Muscle layer of duodenum (tissue), 2 donors: Measurements from ENCODE around the gene GDI1.

Source experiments
- H3K27ac ChIP-seq: one replicate; pipeline ENCODE4 v1.7.0; 2013; ENCODE audit warnings: mild to moderate bottlenecking, low read length
- H3K27me3 ChIP-seq: one replicate; pipeline ENCODE4 v1.7.0; 2013; ENCODE audit warnings: low read depth, mild to moderate bottlenecking, control low read depth, low read length
- H3K36me3 ChIP-seq, 2 donors: one replicate each; pipeline ENCODE4 v1.7.0; 2013; ENCODE audit warnings: low read length in 2 of 2, control low read depth in 1 of 2, mild to moderate bottlenecking in 1 of 2; ENCODE audit not compliant: insufficient read depth in 2 of 2, control insufficient read depth in 1 of 2
- H3K4me1 ChIP-seq, 2 donors: one replicate each; pipeline ENCODE4 v1.7.0; 2013; ENCODE audit warnings: low read length in 2 of 2, mild to moderate bottlenecking in 2 of 2, control low read depth in 1 of 2, moderate library complexity in 1 of 2; ENCODE audit not compliant: insufficient read depth in 2 of 2, control insufficient read depth in 1 of 2
- H3K4me3 ChIP-seq, 2 donors: one replicate each; pipeline ENCODE4 v1.7.0; 2013; ENCODE audit warnings: low read length in 2 of 2, low read depth in 1 of 2, mild to moderate bottlenecking in 1 of 2
- H3K9me3 ChIP-seq, 2 donors: one replicate each; pipeline ENCODE4 v1.7.0; 2013; ENCODE audit warnings: low read length in 2 of 2, control low read depth in 1 of 2, mild to moderate bottlenecking in 1 of 2; ENCODE audit not compliant: control insufficient read depth in 1 of 2
- donor health status: healthy.

GDI1 gene

DNA sequence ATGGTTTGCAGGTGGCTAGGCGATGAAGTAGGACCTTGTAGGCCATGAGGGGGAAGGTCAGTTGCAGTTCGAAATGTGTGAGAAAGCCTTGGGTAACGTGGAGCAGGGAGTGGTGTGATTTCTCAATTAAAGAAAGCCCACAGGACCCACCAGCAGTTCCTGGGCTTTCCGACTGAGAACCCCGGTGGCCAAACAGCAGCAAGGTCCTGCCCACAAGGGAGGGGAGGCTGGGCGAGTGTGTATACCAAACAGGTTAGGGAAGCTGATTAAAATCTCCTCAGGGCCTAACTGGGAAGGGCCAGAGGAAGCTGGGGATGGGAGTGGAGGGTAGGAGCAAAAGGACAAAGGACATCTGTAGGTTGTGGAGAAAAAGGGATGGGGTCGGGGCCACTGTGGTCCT lies 6.0 kb upstream of the GDI1 start:
- no peaks in the 10 kb centered on the region for H3K9me3 ChIP-seq
- H3K27me3 ChIP-seq, result no peaks in the 10 kb centered on the region
- H3K36me3 ChIP-seq, result peaks cover 8 to 23% of the 10 kb centered on the region in 2 donors
- no peak overlapping the region for H3K4me3 ChIP-seq
- H3K27ac ChIP-seq, result peak overlapping the region; percentile 16
- H3K4me1 ChIP-seq, result peaks cover 0 to 24% of the 10 kb centered on the region in 2 donors

- H3K27ac ChIP-seq, result peak overlapping the region; percentile 16
- H3K9me3 ChIP-seq, result no peaks in the 10 kb centered on the region
- H3K36me3 ChIP-seq, result peaks cover 8 to 23% of the 10 kb centered on the region in 2 donors
- H3K4me1 ChIP-seq, result peaks cover 0 to 28% of the 10 kb centered on the region in 2 donors
- no peak overlapping the region for H3K4me3 ChIP-seq
- H3K27me3 ChIP-seq, result no peaks in the 10 kb centered on the region
These were observed 5.6 kb upstream of the GDI1 start for GRCh38 chrX:154431341-154431740.

DNA sequence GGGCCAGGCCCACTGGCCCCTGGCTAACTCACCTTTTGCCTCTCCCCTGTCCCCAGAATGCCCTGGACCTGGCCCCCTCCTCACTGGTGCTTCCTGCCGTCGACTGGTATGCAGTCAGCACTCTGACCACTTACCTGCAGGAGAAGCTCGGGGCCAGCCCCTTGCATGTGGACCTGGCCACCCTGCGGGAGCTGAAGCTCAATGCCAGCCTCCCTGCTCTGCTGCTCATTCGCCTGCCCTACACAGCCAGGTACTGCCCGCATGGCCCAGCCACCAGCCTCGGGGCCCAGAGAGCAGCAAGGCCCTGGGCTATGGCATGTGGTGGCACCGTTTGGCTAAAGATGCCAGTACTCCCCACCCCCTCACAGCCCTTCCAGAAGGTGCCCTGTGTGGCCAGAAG lies 4.7 kb upstream of the GDI1 start:
- Histone ChIP-seq H3K4me1 (peaks cover 0 to 24% of the 10 kb centered on the region in 2 donors), H3K27ac (no peak overlapping the region), H3K9me3 (no peaks in the 10 kb centered on the region), H3K36me3 (peaks cover 8 to 23% of the 10 kb centered on the region in 2 donors), H3K4me3 (no peak overlapping the region), H3K27me3 (no peaks in the 10 kb centered on the region)

- Histone ChIP-seq H3K9me3 (no peaks in the 10 kb centered on the region), H3K4me1 (peaks cover 2 to 27% of the 10 kb centered on the region in 2 donors), H3K4me3 (no peak overlapping the region), H3K27me3 (no peaks in the 10 kb centered on the region), H3K27ac (no peak overlapping the region), H3K36me3 (peaks cover 8 to 23% of the 10 kb centered on the region in 2 donors)
These were observed 3.3 kb upstream of the GDI1 start for GRCh38 chrX:154433605-154434004.

GRCh38 chrX:154434394-154435168 lies 2.4 kb upstream of the GDI1 start:
- no peaks in the 10 kb centered on the region for H3K9me3 ChIP-seq
- H3K27me3 ChIP-seq, result no peaks in the 10 kb centered on the region
- H3K4me1 ChIP-seq, result peaks cover 2 to 27% of the 10 kb centered on the region in 2 donors
- no peak overlapping the region for H3K4me3 ChIP-seq
- H3K27ac ChIP-seq, result no peak overlapping the region
- H3K36me3 ChIP-seq, result peaks cover 8 to 23% of the 10 kb centered on the region in 2 donors

GRCh38 chrX:154435171-154435733 lies 1.7 kb upstream of the GDI1 start:
- Histone ChIP-seq H3K27ac (no peak overlapping the region), H3K4me3 (no peak overlapping the region), H3K4me1 (peaks cover 2 to 21% of the 10 kb centered on the region in 2 donors), H3K27me3 (no peaks in the 10 kb centered on the region), H3K36me3 (peaks cover 8 to 29% of the 10 kb centered on the region in 2 donors), H3K9me3 (no peaks in the 10 kb centered on the region)

DNA sequence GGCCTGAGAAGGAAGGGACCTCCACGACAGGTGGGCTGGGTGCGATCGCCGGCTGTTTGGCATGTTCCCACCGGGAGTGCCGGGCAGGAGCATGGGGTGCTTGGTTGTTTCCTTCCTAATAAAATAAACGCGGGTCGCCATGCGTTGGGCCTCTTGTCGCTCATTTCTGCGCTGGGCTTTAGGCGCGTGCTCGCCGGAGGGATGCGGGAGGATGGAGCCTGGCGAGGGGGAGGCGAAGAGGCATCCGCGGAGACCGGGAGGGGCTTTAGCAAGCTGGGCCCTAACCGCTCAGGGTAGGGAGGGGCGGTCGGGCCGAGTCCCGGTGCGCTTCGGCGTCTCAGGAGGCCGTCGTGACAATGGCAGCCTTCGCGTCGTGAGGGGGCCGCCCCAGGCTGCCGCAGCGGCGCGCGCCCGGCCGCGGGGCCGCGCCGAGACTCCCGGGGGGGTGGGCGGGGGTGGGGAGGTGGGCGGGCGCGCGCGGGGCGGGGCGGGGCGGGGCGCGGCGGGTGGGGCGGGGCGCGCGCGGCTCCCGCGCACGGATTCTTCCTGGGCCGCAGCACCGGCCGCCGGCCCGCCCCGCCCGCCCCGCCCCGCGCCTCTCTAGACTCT lies 476 bp upstream of the GDI1 start:
- Histone ChIP-seq H3K36me3 (peaks cover 8 to 32% of the 10 kb centered on the region in 2 donors), H3K27me3 (no peaks in the 10 kb centered on the region), H3K9me3 (no peaks in the 10 kb centered on the region), H3K4me3 (peak overlapping the region in 1 of 2 donors; percentile 42), H3K4me1 (peaks cover 2 to 16% of the 10 kb centered on the region in 2 donors), H3K27ac (no peak overlapping the region)

GRCh38 chrX:154437971-154438893 lies 1.3 kb downstream of the GDI1 start:
- H3K4me1 ChIP-seq, result peaks cover 2 to 16% of the 10 kb centered on the region in 2 donors
- H3K36me3 ChIP-seq, result peaks cover 5 to 32% of the 10 kb centered on the region in 2 donors
- peak overlapping the region; percentile 68 to 69 for H3K4me3 ChIP-seq
- no peaks in the 10 kb centered on the region for H3K27me3 ChIP-seq
- no peak overlapping the region for H3K27ac ChIP-seq
- no peaks in the 10 kb centered on the region for H3K9me3 ChIP-seq

- no peaks in the 10 kb centered on the region for H3K9me3 ChIP-seq
- no peak overlapping the region for H3K4me3 ChIP-seq
- H3K4me1 ChIP-seq, result peaks cover 2 to 23% of the 10 kb centered on the region in 2 donors
- H3K36me3 ChIP-seq, result peaks cover 0 to 24% of the 10 kb centered on the region in 2 donors
- no peak overlapping the region for H3K27ac ChIP-seq
- no peaks in the 10 kb centered on the region for H3K27me3 ChIP-seq
These were observed 2.9 kb downstream of the GDI1 start for GRCh38 chrX:154439841-154440240.

GRCh38 chrX:154440623-154441357 lies 3.8 kb downstream of the GDI1 start:
- H3K27ac ChIP-seq, result no peak overlapping the region
- no peaks in the 10 kb centered on the region for H3K9me3 ChIP-seq
- H3K4me1 ChIP-seq, result peaks cover 2 to 33% of the 10 kb centered on the region in 2 donors
- no peaks in the 10 kb centered on the region for H3K27me3 ChIP-seq
- peaks cover 0 to 24% of the 10 kb centered on the region in 2 donors for H3K36me3 ChIP-seq
- H3K4me3 ChIP-seq, result no peak overlapping the region
